GM21423 (cell line): Measurements from ENCODE around the gene CRYBG2.

ENCODE experiments used
- ATAC-seq: cut with Tn5 transposase; IDR thresholded peaks from one replicate; pipeline ENCODE4 v1.9.1; 2021; ENCODE audit warnings: mild to moderate bottlenecking, moderate library complexity; ENCODE audit not compliant: unreplicated experiment

Gene CRYBG2

GRCh38 chr1:26282401-26282918, 71.5 kb downstream of the CRYBG2 start:
- no peak for ATAC-seq

GRCh38 chr1:26281971-26282370, 72.0 kb downstream of the CRYBG2 start:
- no peak for ATAC-seq

- ATAC-seq: no peak
Observed at GRCh38 chr1:26281091-26281958, 72.6 kb downstream of the CRYBG2 start.

- no peak for ATAC-seq
Observed at GRCh38 chr1:26280333-26281042, 73.4 kb downstream of the CRYBG2 start.

- peak; percentile 58 for ATAC-seq
Observed at GRCh38 chr1:26279456-26280332, 74.2 kb downstream of the CRYBG2 start, which contains the start of gene SH3BGRL3. Gene SH3BGRL3, plus strand, starts transcription at chr1:26280086. Its CDS starts 70 bp downstream, at chr1:26280156.

- ATAC-seq: no peak
Observed at GRCh38 chr1:26278724-26279455, 75.0 kb downstream of the CRYBG2 start.

- ATAC-seq: no peak
Observed at GRCh38 chr1:26278303-26278702, 75.6 kb downstream of the CRYBG2 start.

- ATAC-seq: no peak
Observed at GRCh38 chr1:26277719-26278118, 76.2 kb downstream of the CRYBG2 start.

- ATAC-seq: no peak
Observed at GRCh38 chr1:26277261-26277661, 76.7 kb downstream of the CRYBG2 start.

- no peak for ATAC-seq
Observed at GRCh38 chr1:26276432-26276838, 77.5 kb downstream of the CRYBG2 start.

GRCh38 chr1:26275580-26276431, 78.1 kb downstream of the CRYBG2 start:
- ATAC-seq: no peak

- ATAC-seq: no peak
Observed at GRCh38 chr1:26274801-26275425, 79.0 kb downstream of the CRYBG2 start.
